ENCODE measurements around the gene FOXP2. TPM values are rescaled to one million over a fixed set of nuclear protein-coding genes. Genes with fewer than 3 reads are reported as not detected.

FOXP2 gene
- total RNA-seq, 4 donors from 2014 or later, result 5.6 to 22.1 (median 6.7) TPM

DNA sequence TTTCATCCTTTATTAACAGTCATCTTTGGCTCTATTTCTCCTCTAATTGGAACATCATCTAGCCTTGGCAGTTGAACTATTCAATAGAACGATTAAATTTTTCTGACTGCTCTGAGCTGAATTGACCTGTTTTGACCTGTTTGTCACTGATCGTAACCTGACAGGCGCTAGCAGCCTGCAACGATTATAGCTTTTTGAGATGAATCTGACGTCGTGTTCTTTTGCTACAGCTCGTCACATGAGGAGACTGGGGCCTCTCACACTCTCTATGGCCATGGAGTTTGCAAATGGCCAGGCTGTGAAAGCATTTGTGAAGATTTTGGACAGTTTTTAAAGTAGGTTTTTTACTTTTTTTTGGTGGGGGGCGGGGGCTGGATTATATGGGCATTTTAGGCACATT, 229.8 kb downstream of the FOXP2 start:
- TF ChIP-seq, protein P1, sequence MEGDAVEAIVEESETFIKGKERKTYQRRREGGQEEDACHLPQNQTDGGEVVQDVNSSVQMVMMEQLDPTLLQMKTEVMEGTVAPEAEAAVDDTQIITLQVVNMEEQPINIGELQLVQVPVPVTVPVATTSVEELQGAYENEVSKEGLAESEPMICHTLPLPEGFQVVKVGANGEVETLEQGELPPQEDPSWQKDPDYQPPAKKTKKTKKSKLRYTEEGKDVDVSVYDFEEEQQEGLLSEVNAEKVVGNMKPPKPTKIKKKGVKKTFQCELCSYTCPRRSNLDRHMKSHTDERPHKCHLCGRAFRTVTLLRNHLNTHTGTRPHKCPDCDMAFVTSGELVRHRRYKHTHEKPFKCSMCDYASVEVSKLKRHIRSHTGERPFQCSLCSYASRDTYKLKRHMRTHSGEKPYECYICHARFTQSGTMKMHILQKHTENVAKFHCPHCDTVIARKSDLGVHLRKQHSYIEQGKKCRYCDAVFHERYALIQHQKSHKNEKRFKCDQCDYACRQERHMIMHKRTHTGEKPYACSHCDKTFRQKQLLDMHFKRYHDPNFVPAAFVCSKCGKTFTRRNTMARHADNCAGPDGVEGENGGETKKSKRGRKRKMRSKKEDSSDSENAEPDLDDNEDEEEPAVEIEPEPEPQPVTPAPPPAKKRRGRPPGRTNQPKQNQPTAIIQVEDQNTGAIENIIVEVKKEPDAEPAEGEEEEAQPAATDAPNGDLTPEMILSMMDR (IDR thresholded peaks at IDR 0.05), result no peak
- TF ChIP-seq POLR2A (IDR thresholded peaks at IDR 0.05), result no peak
- Histone ChIP-seq H3K27me3 (no peaks in the 10 kb centered on the region), H3K36me3 (peaks cover 0 to 13% (median 0%) of the 10 kb centered on the region in 3 donors), H3K4me3 (no peak overlapping the region), H3K4me1 (no peaks in the 10 kb centered on the region), H3K9me3 (no peaks in the 10 kb centered on the region), H3K27ac (no peak overlapping the region)
- intact Hi-C loops (cut with DNase I), result no loop called here
- no peak for DNase-seq
- WGBS, 2 donors, result 49 to 55% methylated on average over 8 of the region's 8 CpGs

DNA sequence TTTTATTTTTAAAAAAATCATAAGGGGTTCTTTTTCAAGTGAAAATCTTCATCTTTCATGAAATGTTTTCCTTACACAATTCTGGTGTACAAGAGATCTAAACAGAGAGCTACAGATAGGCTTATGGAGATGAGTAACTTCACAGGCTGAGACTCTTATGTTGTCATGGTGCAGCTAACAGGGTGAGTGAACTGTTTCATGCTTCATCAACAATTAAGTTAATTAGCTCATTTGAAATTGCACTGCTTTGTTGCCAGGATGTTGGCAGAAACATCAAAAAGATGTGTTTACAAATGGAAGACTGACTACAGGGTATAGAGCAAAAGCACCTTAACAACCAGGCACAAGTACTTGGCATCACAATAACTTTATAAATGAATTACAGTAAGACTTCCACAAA, 230.8 kb downstream of the FOXP2 start:
- Histone ChIP-seq H3K27ac (no peak overlapping the region), H3K36me3 (peaks cover 0 to 13% (median 0%) of the 10 kb centered on the region in 3 donors), H3K4me1 (no peaks in the 10 kb centered on the region), H3K9me3 (no peaks in the 10 kb centered on the region), H3K27me3 (no peaks in the 10 kb centered on the region), H3K4me3 (no peak overlapping the region)
- intact Hi-C loops (cut with DNase I), result no loop called here
- no peak for DNase-seq
- TF ChIP-seq, protein P1 (IDR thresholded peaks at IDR 0.05), result no peak
- TF ChIP-seq POLR2A (IDR thresholded peaks at IDR 0.05), result no peak

DNA sequence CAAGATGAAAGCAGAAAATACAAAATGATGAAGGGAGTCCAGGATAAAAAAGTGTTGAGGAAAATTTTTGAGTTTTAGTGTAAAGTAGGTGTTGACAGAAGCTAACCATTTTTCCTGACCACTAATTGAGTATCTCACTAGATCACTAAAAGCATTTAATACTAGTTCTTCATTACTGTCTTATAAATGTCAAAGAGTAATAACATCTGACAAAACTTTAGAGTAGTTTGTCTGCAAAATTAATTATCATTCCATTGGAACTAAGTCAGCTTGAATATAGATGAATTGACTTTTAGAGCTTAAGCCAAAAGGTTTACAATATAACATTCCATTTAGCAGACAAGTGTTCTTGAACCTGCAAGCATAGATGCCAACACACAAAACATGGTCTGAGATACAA, 232.9 kb downstream of the FOXP2 start:
- TF ChIP-seq POLR2A (IDR thresholded peaks at IDR 0.05), result no peak
- TF ChIP-seq, protein P1 (IDR thresholded peaks at IDR 0.05), result no peak
- H3K27ac ChIP-seq, result no peak overlapping the region
- intact Hi-C loops (cut with DNase I), result no loop called here
- H3K4me3 ChIP-seq, result no peak overlapping the region
- DNase-seq, result no peak
- H3K9me3 ChIP-seq, result no peaks in the 10 kb centered on the region
- H3K4me1 ChIP-seq, result no peaks in the 10 kb centered on the region
- peaks cover 0 to 13% (median 0%) of the 10 kb centered on the region in 3 donors for H3K36me3 ChIP-seq
- H3K27me3 ChIP-seq, result no peaks in the 10 kb centered on the region

DNA sequence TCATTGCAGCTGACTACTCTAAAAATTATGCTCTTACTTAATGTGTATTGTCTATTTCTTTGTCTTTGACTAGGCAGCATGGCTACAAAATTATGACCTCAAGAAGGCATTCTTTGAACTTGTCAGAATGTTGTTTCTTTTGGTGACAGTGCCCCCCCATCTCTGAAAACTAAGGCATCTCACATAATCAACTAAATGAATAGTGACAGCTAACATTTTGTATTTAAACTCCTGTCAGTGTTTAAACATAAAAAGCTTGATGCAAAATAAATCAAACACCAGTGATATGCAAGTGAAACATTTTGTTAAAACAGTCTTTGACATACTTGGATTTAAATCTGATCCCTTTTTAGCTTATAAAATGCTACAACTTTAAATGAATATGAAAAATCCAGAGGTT, 233.5 kb downstream of the FOXP2 start:
- DNase-seq, result no peak
- TF ChIP-seq POLR2A (IDR thresholded peaks at IDR 0.05), result no peak
- TF ChIP-seq, protein P1 (IDR thresholded peaks at IDR 0.05), result no peak
- Histone ChIP-seq H3K27ac (no peak overlapping the region), H3K36me3 (peaks cover 0 to 10% (median 0%) of the 10 kb centered on the region in 3 donors), H3K9me3 (no peaks in the 10 kb centered on the region), H3K27me3 (no peaks in the 10 kb centered on the region), H3K4me3 (no peak overlapping the region), H3K4me1 (no peaks in the 10 kb centered on the region)
- intact Hi-C loops (cut with DNase I), result no loop called here

DNA sequence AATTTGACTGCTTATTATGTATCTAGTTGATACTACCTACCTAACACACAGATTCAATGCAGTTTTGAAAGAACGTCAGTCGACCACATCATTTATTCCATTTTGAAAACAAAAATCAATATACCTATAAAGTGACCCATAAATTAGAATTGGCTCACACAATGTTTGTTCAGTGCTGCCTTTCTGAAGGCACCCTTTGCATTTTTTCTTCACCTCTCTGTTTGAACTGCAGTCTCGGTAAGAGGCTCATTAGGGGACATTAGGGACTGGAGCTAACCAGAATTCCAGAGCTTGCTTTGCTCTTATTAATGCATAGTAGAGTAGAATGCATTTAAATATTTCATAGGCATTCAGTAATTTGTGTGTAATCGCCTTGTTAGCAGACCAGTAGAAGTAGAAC, 234.1 kb downstream of the FOXP2 start:
- no peak overlapping the region for H3K27ac ChIP-seq
- no peak for DNase-seq
- WGBS, 2 donors, result 93% methylated on average over 4 of the region's 4 CpGs
- TF ChIP-seq, protein P1 (IDR thresholded peaks at IDR 0.05), result no peak
- TF ChIP-seq POLR2A (IDR thresholded peaks at IDR 0.05), result no peak
- H3K4me1 ChIP-seq, result no peaks in the 10 kb centered on the region
- H3K4me3 ChIP-seq, result no peak overlapping the region
- H3K9me3 ChIP-seq, result no peaks in the 10 kb centered on the region
- intact Hi-C loops (cut with DNase I), result no loop called here
- no peaks in the 10 kb centered on the region for H3K27me3 ChIP-seq
- H3K36me3 ChIP-seq, result peaks cover 0 to 14% (median 0%) of the 10 kb centered on the region in 3 donors
